SK-N-MC (cell line): ENCODE data around the gene RCAN1.

Source experiments
- DNase-seq: peaks from one replicate; pipeline ENCODE4 v3.0.0-alpha.2; 2011; ENCODE audit warnings: low read depth, low spot score
- H3K27ac ChIP-seq: fragments of 200-600 bp; sonication (generic); 2 replicates; pipeline ENCODE4 v1.5.1; 2016; ENCODE audit warnings: mixed run types
- H3K36me3 ChIP-seq: fragments of 200-600 bp; sonication (generic); 2 replicates; pipeline ENCODE4 v1.6.1; 2017; ENCODE audit warnings: antibody characterized with exemption, low read length, mixed read lengths; ENCODE audit not compliant: insufficient read depth
- H3K4me3 ChIP-seq: fragments of 200-600 bp; sonication (generic); 2 replicates; pipeline ENCODE4 v1.5.1; 2016
- H3K9ac ChIP-seq: fragments of 200-600 bp; sonication (generic); 2 replicates; pipeline ENCODE4 v1.8.0; 2017; ENCODE audit warnings: mixed run types, mixed read lengths; ENCODE audit not compliant: insufficient read length
- H3K9me3 ChIP-seq: fragments of 200-600 bp; sonication (generic); 2 replicates; pipeline ENCODE4 v1.6.1; 2017; ENCODE audit warnings: low read depth, mild to moderate bottlenecking, antibody characterized with exemption, low read length, moderate library complexity, mixed read lengths
- EZH2 ChIP-seq: fragments of 200-600 bp; sonication (generic); IDR thresholded peaks from one replicate; pipeline ENCODE4 v1.6.1; 2017; ENCODE audit warnings: antibody characterized with exemption
- FOXP2 ChIP-seq: optimal IDR thresholded peaks from 2 replicates; pipeline ENCODE3; 2011; ENCODE audit warnings: mild to moderate bottlenecking, moderate library complexity; ENCODE audit not compliant: insufficient read depth; ENCODE audit errors: extremely low read length, control extremely low read depth
- POLR2AphosphoS5 ChIP-seq: IDR thresholded peaks from 2 replicates; pipeline ENCODE4 v1.6.1; 2012; ENCODE audit warnings: mild to moderate bottlenecking, low read depth, low read length, borderline replicate concordance

RCAN1 gene

GRCh38 chr21:34589511-34590282, 25.2 kb downstream of the RCAN1 start:
- Histone ChIP-seq H3K9me3 (no peaks in the 10 kb centered on the region), H3K4me3 (no peak overlapping the region), H3K27ac (no peak overlapping the region), H3K36me3 (no peaks in the 10 kb centered on the region), H3K9ac (no peak overlapping the region)
- TF ChIP-seq EZH2 = no peak
- no peak for TF ChIP-seq FOXP2
- TF ChIP-seq POLR2AphosphoS5 = no peak
- DNase-seq = no peak

DNA sequence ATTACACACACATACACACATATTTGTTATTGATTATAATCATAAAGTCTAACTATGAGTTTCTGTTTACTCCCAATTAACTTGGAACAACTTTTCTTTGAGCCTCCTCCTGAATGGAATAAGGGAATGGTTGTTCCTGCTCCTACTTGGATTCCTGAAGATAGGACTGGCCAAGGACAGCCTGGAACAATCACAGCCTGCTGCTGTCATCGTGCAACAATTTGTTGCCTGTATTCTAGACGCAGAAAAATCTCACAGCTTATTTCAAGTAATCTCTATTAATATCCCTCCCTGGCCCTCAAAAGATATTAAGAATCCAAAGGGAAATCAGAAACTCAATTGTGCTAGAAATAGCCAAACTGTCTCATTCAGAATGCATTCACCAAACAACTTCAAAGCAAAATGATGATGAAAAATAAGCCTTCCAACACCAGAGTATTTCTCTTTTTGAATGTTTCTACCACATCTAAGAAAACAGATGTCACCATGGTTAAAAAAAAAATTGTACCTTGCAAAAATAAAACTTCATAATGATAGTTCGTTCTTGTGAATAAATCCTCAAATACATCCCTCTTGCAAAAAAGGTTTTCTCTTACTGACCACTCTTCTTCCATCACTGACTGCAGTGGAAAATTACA, 30.9 kb downstream of the RCAN1 start:
- Histone ChIP-seq H3K27ac (no peak overlapping the region), H3K9ac (no peak overlapping the region), H3K36me3 (no peaks in the 10 kb centered on the region), H3K9me3 (no peaks in the 10 kb centered on the region), H3K4me3 (no peak overlapping the region)
- no peak for DNase-seq
- TF ChIP-seq FOXP2 (no peak), EZH2 (no peak), POLR2AphosphoS5 (no peak)

- Histone ChIP-seq H3K4me3 (no peak overlapping the region), H3K9me3 (no peaks in the 10 kb centered on the region), H3K27ac (no peak overlapping the region), H3K36me3 (no peaks in the 10 kb centered on the region), H3K9ac (no peak overlapping the region)
- no peak for TF ChIP-seq EZH2
- no peak for TF ChIP-seq POLR2AphosphoS5
- TF ChIP-seq FOXP2 = no peak
- no peak for DNase-seq
These were observed 32.3 kb downstream of the RCAN1 start for GRCh38 chr21:34582506-34583150.

DNA sequence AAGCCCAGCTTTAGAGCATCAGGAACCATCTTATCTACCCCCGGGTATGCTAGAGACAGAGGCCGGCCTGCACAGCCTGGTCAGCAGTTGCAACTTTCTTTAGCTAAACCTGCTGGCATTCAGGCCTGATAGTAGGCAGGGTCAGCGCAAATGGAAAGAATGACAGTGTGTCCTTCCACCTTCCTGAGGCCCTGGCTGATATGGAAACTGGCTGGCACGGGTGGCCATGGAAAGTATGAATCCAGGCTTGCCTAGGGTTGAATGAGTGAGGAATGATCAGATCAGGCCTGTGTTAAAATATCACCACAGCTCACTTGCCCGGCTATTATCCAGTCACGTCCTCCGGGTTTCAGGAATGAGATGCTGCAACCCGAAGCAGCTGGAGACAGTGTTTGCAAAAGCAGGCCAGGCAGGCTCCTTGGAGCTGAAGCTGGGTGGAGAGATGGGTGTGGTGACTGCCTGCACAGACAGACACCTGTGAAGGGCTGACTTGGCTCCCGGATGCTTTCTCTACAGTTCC, 34.7 kb downstream of the RCAN1 start:
- no peaks in the 10 kb centered on the region for H3K9me3 ChIP-seq
- H3K27ac ChIP-seq = no peak overlapping the region
- DNase-seq = no peak
- TF ChIP-seq FOXP2 (no peak), POLR2AphosphoS5 (no peak), EZH2 (no peak)
- H3K9ac ChIP-seq = no peak overlapping the region
- no peak overlapping the region for H3K4me3 ChIP-seq
- no peaks in the 10 kb centered on the region for H3K36me3 ChIP-seq

DNA sequence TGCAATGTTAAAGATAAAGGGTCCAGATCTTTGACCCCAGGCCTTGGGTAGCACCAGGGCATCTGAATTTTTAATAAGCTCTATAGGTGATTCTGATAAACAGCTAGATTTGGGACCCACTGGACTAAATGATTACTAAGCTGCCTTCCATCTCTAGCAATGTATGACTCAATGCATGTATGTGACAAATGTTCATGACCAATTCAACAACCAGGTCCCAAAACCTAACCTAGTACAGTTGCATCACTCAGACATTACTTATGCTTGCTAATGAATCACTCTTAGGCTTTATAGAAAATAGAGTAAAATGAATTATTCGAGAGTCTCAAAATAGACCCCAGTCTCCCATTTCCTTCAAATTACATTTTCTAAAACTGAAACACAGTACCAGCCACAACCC, 35.5 kb downstream of the RCAN1 start:
- Histone ChIP-seq H3K4me3 (no peak overlapping the region), H3K9ac (no peak overlapping the region), H3K9me3 (no peaks in the 10 kb centered on the region), H3K27ac (no peak overlapping the region), H3K36me3 (no peaks in the 10 kb centered on the region)
- DNase-seq = no peak
- TF ChIP-seq FOXP2 (no peak), EZH2 (no peak), POLR2AphosphoS5 (no peak)

- DNase-seq = no peak
- no peak for TF ChIP-seq EZH2
- H3K9me3 ChIP-seq = no peaks in the 10 kb centered on the region
- H3K27ac ChIP-seq = no peak overlapping the region
- H3K36me3 ChIP-seq = no peaks in the 10 kb centered on the region
- H3K4me3 ChIP-seq = no peak overlapping the region
- no peak overlapping the region for H3K9ac ChIP-seq
These were observed 38.8 kb downstream of the RCAN1 start for GRCh38 chr21:34576041-34576511.

GRCh38 chr21:34574601-34575529, 40.0 kb downstream of the RCAN1 start:
- no peaks in the 10 kb centered on the region for H3K9me3 ChIP-seq
- no peak overlapping the region for H3K9ac ChIP-seq
- TF ChIP-seq POLR2AphosphoS5 (no peak), FOXP2 (no peak), EZH2 (no peak)
- no peaks in the 10 kb centered on the region for H3K36me3 ChIP-seq
- H3K27ac ChIP-seq = no peak overlapping the region
- H3K4me3 ChIP-seq = peak overlapping the region; percentile 30; the same call in 1 of the 2 replicates
- DNase-seq = no peak

GRCh38 chr21:34571994-34572393, 42.9 kb downstream of the RCAN1 start:
- TF ChIP-seq EZH2 = no peak
- no peak for TF ChIP-seq POLR2AphosphoS5
- no peak for TF ChIP-seq FOXP2
- H3K9me3 ChIP-seq = no peaks in the 10 kb centered on the region
- no peak for DNase-seq
- H3K27ac ChIP-seq = no peak overlapping the region
- H3K36me3 ChIP-seq = no peaks in the 10 kb centered on the region
- no peak overlapping the region for H3K9ac ChIP-seq
- no peak overlapping the region for H3K4me3 ChIP-seq
